ENCODE results near the gene CRABP2. TPM values are rescaled to one million over a fixed set of nuclear protein-coding genes. Genes with fewer than 3 reads are reported as not detected.
A peak's percentile ranks its signal among the peaks of the same experiment; 100 is the strongest.

The CRABP2 gene
- total RNA-seq, 2 experiments from 2014 or later, result 3.2 to 4.2 TPM

GRCh38 chr1:156689035-156689952, 16.1 kb downstream of the CRABP2 start:
- Histone ChIP-seq H3K36me3 (ENCODE audit: insufficient read depth, low read length) (no peaks in the 10 kb centered on the region), H3K9me3 (ENCODE audit: control insufficient read depth in 1 of 2, insufficient read depth in 1 of 2, low read length in 2 of 2) (peaks cover 0 to 13% of the 10 kb centered on the region in 2 experiments), H3K4me3 (ENCODE audit: low read length) (no peak overlapping the region), H3K4me1 (ENCODE audit: insufficient read depth, low read length) (peaks cover 28% of the 10 kb centered on the region), H3K27ac (ENCODE audit: low read depth in 1 of 2, low read length in 2 of 2) (no peak overlapping the region), H3K27me3 (ENCODE audit: control insufficient read depth in 1 of 2, insufficient read depth in 2 of 2, low read length in 2 of 2) (peaks cover 49 to 57% of the 10 kb centered on the region in 2 experiments)
- peak; percentile 95 for TF ChIP-seq CTCF (IDR thresholded peaks at IDR 0.05)
- intact Hi-C loops (cut with DNase I, micrococcal nuclease), result loop anchor here (1.0 to 10.0 kb wide), 7 partner anchors 17 to 240 kb away; partner anchors contain the start of genes LRRC71 (in 1 of the 2), NTRK1 (in 1 of the 2) and PRCC (in 1 of the 2)
- Mint-ChIP-seq H3K27me3 (peaks cover 61% of the 10 kb centered on the region), H3K4me1 (ENCODE audit: low read depth) (peaks cover 31% of the 10 kb centered on the region), H3K4me3 (no peak overlapping the region), H3K36me3 (ENCODE audit: low read depth) (no peaks in the 10 kb centered on the region), H3K27ac (no peak overlapping the region), H3K9me3 (no peaks in the 10 kb centered on the region)
- DNase-seq (peak; percentile 62 to 88 (median 71)), ATAC-seq (ENCODE audit: poor library complexity) (peak; percentile 99)
- POLR2A ChIA-PET, result interaction anchor here (0.8 to 3.9 kb wide), 6 partner anchors 16 to 171 kb away, joined by 3 to 38 read pairs (median 4); partner anchors contain the start of genes CRABP2, ISG20L2, METTL25B and PRCC
- CTCF ChIA-PET, result interaction anchor here (0.6 to 3.6 kb wide), 33 partner anchors 9 to 244 kb away, joined by 3 to 119 read pairs (median 5); partner anchors contain the start of genes CRABP2, ISG20L2, METTL25B and MRPL24

GRCh38 chr1:156684227-156684782, 21.1 kb downstream of the CRABP2 start:
- Histone ChIP-seq H3K4me1 (ENCODE audit: insufficient read depth, low read length) (peaks cover 15% of the 10 kb centered on the region), H3K27ac (ENCODE audit: low read depth in 1 of 2, low read length in 2 of 2) (no peak overlapping the region), H3K4me3 (ENCODE audit: low read length) (no peak overlapping the region), H3K27me3 (ENCODE audit: control insufficient read depth in 1 of 2, insufficient read depth in 2 of 2, low read length in 2 of 2) (peaks cover 31 to 32% of the 10 kb centered on the region in 2 experiments), H3K9me3 (ENCODE audit: control insufficient read depth in 1 of 2, insufficient read depth in 1 of 2, low read length in 2 of 2) (no peaks in the 10 kb centered on the region), H3K36me3 (ENCODE audit: insufficient read depth, low read length) (no peaks in the 10 kb centered on the region)
- DNase-seq (peak in 5 of 14 experiments; percentile 13 to 60 (median 38)), ATAC-seq (ENCODE audit: poor library complexity) (peak; percentile 80)
- ChIA-PET CTCF (interaction anchor here (1.5 kb wide), 1 partner anchor 42 kb away, joined by 7 read pairs; no protein-coding TSS in a partner anchor), POLR2A (interaction anchor here (0.8 kb wide), 2 partner anchors 44 to 183 kb away, joined by 3 read pairs; partner anchors contain the start of gene METTL25B)
- Mint-ChIP-seq H3K4me3 (no peak overlapping the region), H3K4me1 (ENCODE audit: low read depth) (peaks cover 19% of the 10 kb centered on the region), H3K36me3 (ENCODE audit: low read depth) (no peaks in the 10 kb centered on the region), H3K27ac (no peak overlapping the region), H3K9me3 (no peaks in the 10 kb centered on the region), H3K27me3 (peaks cover 54% of the 10 kb centered on the region)
- TF ChIP-seq CTCF (IDR thresholded peaks at IDR 0.05), result peak; percentile 19
- intact Hi-C loops (cut with DNase I, micrococcal nuclease), result loop anchor here in 1 of 2 experiments (10.0 kb wide), 1 partner anchor 240 kb away; the partner anchor contains the start of gene LRRC71

GRCh38 chr1:156682166-156682890, 23.1 kb downstream of the CRABP2 start:
- Mint-ChIP-seq H3K4me1 (ENCODE audit: low read depth) (peaks cover 30% of the 10 kb centered on the region), H3K4me3 (no peak overlapping the region), H3K36me3 (ENCODE audit: low read depth) (no peaks in the 10 kb centered on the region), H3K9me3 (no peaks in the 10 kb centered on the region), H3K27ac (no peak overlapping the region), H3K27me3 (peaks cover 63% of the 10 kb centered on the region)
- H3K9me3 ChIP-seq (ENCODE audit: control insufficient read depth in 1 of 2, insufficient read depth in 1 of 2, low read length in 2 of 2), result no peaks in the 10 kb centered on the region
- peaks cover 41 to 43% of the 10 kb centered on the region in 2 experiments for H3K27me3 ChIP-seq (ENCODE audit: control insufficient read depth in 1 of 2, insufficient read depth in 2 of 2, low read length in 2 of 2)
- intact Hi-C loops (cut with DNase I, micrococcal nuclease), result loop anchor here in 1 of 2 experiments (10.0 kb wide), 1 partner anchor 242 kb away; the partner anchor contains the start of gene LRRC71
- ATAC-seq (ENCODE audit: poor library complexity) (no peak), DNase-seq (no peak)
- no peak overlapping the region for H3K4me3 ChIP-seq (ENCODE audit: low read length)
- H3K36me3 ChIP-seq (ENCODE audit: insufficient read depth, low read length), result no peaks in the 10 kb centered on the region
- peaks cover 20% of the 10 kb centered on the region for H3K4me1 ChIP-seq (ENCODE audit: insufficient read depth, low read length)
- POLR2A ChIA-PET, result no interaction called here
- no peak overlapping the region for H3K27ac ChIP-seq (ENCODE audit: low read depth in 1 of 2, low read length in 2 of 2)
- TF ChIP-seq CTCF (IDR thresholded peaks at IDR 0.05), result no peak
- CTCF ChIA-PET, result no interaction called here
